ENCODE results near the gene LRRC43. TPM values are rescaled to one million over a fixed set of nuclear protein-coding genes. Genes with fewer than 3 reads are reported as not detected.
"Not testable (repeated sequence)": the region's sequence is repeated elsewhere in the genome, so short reads cannot be mapped to it uniquely, and the experiment has no call there.

LRRC43 gene
- total RNA-seq, 1 donor = 2.9 TPM

- Histone ChIP-seq H3K36me3 (ENCODE audit: insufficient read depth, low read length) (no peaks in the 10 kb centered on the region), H3K4me3 (ENCODE audit: insufficient read depth, low read length) (no peak overlapping the region), H3K4me2 (ENCODE audit: insufficient read depth, low read length) (no peak overlapping the region), H3K4me1 (ENCODE audit: insufficient read depth, low read length) (no peaks in the 10 kb centered on the region), H4K20me1 (ENCODE audit: insufficient read depth, low read length) (no peaks in the 10 kb centered on the region), H2AFZ (ENCODE audit: low read length) (no peak overlapping the region), H3K9me3 (ENCODE audit: low read depth, low read length) (no peaks in the 10 kb centered on the region), H3K27ac (ENCODE audit: low read depth, low read length) (no peak overlapping the region), H3K79me2 (ENCODE audit: insufficient read depth, low read length) (no peaks in the 10 kb centered on the region), H3K27me3 (ENCODE audit: insufficient read depth, low read length) (peaks cover 10% of the 10 kb centered on the region)
- DNase-seq (ENCODE audit: insufficient read length, low spot score, missing footprints) = no peak
- no peak for TF ChIP-seq CTCF (IDR thresholded peaks at IDR 0.05; ENCODE audit: extremely low read depth, low read depth, low read length)
Observed at GRCh38 chr12:122171399-122171798, 11.5 kb upstream of the LRRC43 start.

DNA sequence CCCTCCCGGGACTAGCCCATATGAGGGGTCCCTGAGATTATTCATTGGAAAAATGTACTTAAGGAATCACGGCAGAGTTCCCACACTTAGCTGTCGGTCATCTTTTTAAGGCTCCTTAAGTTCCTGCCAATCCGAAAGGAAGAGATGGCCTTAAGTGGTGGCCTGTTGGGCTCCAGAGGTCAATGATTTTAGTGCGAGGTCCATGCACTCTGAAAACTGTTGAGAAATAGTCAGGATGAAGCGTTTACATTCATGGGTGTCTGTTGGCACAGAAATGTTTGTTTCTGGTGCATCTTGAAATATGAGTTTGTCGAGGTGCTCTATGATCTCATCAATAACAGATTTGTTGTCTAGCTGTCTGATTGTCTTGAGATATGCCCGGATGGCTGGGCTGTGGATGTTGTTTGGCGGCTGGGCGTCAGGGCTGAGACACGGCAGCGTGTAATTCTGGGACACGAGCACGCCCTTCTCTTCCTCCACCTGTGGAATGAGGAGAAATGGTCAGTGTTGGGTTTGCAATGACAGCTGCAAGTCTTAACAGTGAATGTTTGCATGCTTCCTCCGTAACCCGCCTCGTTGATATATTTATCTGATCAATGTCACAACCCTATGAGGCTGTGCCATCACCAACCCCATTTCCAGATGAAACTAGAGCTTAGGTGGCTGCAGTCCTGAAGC is 10.5 kb upstream of the LRRC43 start:
- Histone ChIP-seq H3K4me2 (ENCODE audit: insufficient read depth, low read length) (no peak overlapping the region), H3K27me3 (ENCODE audit: insufficient read depth, low read length) (peaks cover 10% of the 10 kb centered on the region), H2AFZ (ENCODE audit: low read length) (no peak overlapping the region), H3K4me1 (ENCODE audit: insufficient read depth, low read length) (no peaks in the 10 kb centered on the region), H3K4me3 (ENCODE audit: insufficient read depth, low read length) (no peak overlapping the region), H3K27ac (ENCODE audit: low read depth, low read length) (no peak overlapping the region), H4K20me1 (ENCODE audit: insufficient read depth, low read length) (no peaks in the 10 kb centered on the region), H3K79me2 (ENCODE audit: insufficient read depth, low read length) (no peaks in the 10 kb centered on the region), H3K9me3 (ENCODE audit: low read depth, low read length) (no peaks in the 10 kb centered on the region), H3K36me3 (ENCODE audit: insufficient read depth, low read length) (no peaks in the 10 kb centered on the region)
- no peak for DNase-seq (ENCODE audit: insufficient read length, low spot score, missing footprints)
- TF ChIP-seq CTCF (IDR thresholded peaks at IDR 0.05; ENCODE audit: extremely low read depth, low read depth, low read length) = no peak

DNA sequence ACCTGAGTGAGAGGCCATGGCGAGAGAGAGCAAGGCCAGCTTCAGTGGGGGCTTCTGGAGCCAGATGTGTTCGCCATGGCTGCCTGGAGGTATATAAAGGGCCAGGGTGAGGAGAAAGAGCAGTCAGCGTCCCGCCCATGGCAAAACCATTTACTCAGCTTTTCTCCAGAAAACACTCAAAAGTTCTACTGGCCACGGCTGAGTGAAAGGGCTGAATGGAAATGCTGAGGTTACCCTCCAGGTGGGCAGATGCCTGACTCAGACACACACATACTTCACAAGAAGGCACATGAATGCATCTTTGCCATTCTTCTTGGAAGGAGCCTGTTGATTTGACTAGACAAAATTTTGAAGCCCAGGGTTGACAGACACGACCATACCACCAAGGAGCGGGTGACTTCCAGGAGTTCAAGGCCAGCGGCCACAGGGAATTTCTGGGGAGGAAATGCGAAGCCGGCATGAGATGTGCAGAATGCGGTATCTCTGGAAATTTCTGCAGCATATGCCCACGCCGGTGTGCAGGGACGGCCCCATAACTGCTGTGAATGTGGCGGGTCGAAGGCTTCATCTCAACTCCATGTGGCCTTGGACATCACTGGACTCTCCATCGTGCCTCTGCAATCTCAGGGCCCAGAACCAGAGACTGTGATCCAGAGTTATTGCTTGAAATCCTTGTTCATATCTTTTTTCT is 8.6 kb upstream of the LRRC43 start, which contains the start of gene IL31:
TSS of gene IL31 (minus strand) at position 67 of the 691 bp plus-strand sequence. CDS start at position 18, 49 bp downstream.
- Histone ChIP-seq H3K4me3 (ENCODE audit: insufficient read depth, low read length) (no peak within 1 kb of the TSS), H3K4me2 (ENCODE audit: insufficient read depth, low read length) (no peak within 1 kb of the TSS), H4K20me1 (ENCODE audit: insufficient read depth, low read length) (no peaks in the 10 kb centered on the region), H3K27me3 (ENCODE audit: insufficient read depth, low read length) (peaks cover 10% of the 10 kb centered on the region), H3K9me3 (ENCODE audit: low read depth, low read length) (no peaks in the 10 kb centered on the region), H2AFZ (ENCODE audit: low read length) (no peak within 1 kb of the TSS), H3K36me3 (ENCODE audit: insufficient read depth, low read length) (no peaks in the 10 kb centered on the region), H3K79me2 (ENCODE audit: insufficient read depth, low read length) (no peaks in the 10 kb centered on the region), H3K27ac (ENCODE audit: low read depth, low read length) (no peak within 1 kb of the TSS), H3K4me1 (ENCODE audit: insufficient read depth, low read length) (no peaks in the 10 kb centered on the region)
- DNase-seq (ENCODE audit: insufficient read length, low spot score, missing footprints) = no peak
- TF ChIP-seq CTCF (IDR thresholded peaks at IDR 0.05; ENCODE audit: extremely low read depth, low read depth, low read length) = no peak

DNA sequence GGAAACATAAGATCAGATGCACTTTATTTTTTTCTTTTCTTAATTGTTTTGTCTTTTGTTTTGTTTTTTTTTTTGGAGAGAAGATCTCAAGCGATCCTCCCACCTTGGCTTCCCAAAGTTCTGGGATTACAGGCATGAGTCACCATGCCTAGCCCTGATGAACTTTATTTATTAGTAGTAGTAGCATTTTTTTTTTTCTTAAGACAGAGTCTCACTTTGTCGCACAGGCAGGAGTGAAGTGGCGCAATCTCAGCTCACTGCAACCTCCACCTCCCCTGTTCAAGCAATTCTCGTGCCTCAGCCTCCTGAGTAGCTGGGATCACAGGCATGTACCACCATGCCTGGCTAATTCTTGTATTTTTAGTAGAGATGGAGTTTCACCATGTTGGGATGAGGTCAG is 6.5 kb upstream of the LRRC43 start:
- not testable (repeated sequence) for H3K4me1 ChIP-seq (ENCODE audit: insufficient read depth, low read length); H2AFZ ChIP-seq (ENCODE audit: low read length); H3K79me2 ChIP-seq (ENCODE audit: insufficient read depth, low read length); H3K9me3 ChIP-seq (ENCODE audit: low read depth, low read length); H3K36me3 ChIP-seq (ENCODE audit: insufficient read depth, low read length); H3K4me2 ChIP-seq (ENCODE audit: insufficient read depth, low read length); H4K20me1 ChIP-seq (ENCODE audit: insufficient read depth, low read length); H3K27ac ChIP-seq (ENCODE audit: low read depth, low read length); H3K4me3 ChIP-seq (ENCODE audit: insufficient read depth, low read length); H3K27me3 ChIP-seq (ENCODE audit: insufficient read depth, low read length); DNase-seq (ENCODE audit: insufficient read length, low spot score, missing footprints)
